ENCODE data around the gene CHP2.

CHP2 gene

DNA sequence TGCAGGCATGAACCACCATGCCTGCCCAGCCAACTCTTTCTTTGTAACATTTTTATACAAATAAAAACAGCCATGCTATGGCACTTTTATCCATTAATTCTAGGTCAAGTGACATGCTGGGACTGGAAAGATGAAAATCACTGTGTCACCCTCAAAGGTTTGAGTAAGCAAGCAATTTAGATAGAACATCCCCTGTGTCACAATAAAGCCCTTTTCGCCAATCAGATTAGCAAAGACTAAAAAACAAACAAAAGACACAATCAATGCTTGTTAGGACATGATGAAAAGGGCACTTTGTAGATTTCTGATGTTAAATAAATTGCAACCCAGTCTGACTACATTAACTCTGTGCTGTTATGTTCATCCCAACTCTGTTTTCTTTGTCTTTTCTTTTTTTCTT, 26.4 kb downstream of the CHP2 start:
- no peaks in the 10 kb centered on the region for H3K9me3 ChIP-seq (ENCODE audit: control insufficient read depth, insufficient read depth, low read length)
- H3K4me1 ChIP-seq (ENCODE audit: control insufficient read depth, insufficient read depth, low read length): peaks cover 4% of the 10 kb centered on the region
- no peak overlapping the region for H3K4me3 ChIP-seq (ENCODE audit: low read depth, low read length)

DNA sequence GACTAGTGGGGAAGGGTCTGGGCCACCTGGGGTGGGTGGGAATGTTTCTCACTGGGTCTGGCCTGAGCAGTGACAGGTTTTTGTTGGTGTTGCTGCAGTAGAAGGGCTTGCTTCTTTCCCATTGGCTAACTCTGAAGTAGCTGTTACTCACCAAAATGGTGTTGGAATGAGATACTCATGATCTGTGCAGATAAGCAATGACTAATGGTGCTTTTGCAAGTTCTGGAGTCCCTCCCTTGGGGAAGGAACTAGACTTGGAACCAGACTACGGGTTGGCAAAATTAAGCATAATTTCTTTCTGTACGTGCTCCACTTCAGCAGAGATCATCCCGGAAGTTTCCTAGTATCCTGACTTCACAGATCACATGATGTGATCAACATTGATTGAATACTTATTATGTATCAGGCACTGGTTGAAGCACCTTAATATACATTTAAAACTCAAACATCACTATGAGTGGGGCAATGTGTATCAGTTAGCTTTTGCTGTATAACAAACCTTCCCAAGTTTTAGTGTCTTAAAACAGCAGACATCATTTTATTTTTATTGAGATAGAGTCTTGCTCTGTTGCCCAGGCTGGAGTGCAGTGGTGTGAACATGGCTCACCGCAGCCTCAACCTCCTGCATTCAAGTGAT, 30.1 kb downstream of the CHP2 start:
- H3K9ac ChIP-seq (ENCODE audit: low read depth, low read length): no peak overlapping the region

More for the DNA sequence above, 26.4 kb downstream of the CHP2 start:
- H3K27ac ChIP-seq (ENCODE audit: low read depth, low read length): no peak overlapping the region
- H3K27me3 ChIP-seq (ENCODE audit: control insufficient read depth, insufficient read depth, low read length): no peaks in the 10 kb centered on the region
- no peaks in the 10 kb centered on the region for H3K36me3 ChIP-seq (ENCODE audit: control insufficient read depth, insufficient read depth, low read length)
- H3K9ac ChIP-seq (ENCODE audit: low read depth, low read length): no peak overlapping the region

DNA sequence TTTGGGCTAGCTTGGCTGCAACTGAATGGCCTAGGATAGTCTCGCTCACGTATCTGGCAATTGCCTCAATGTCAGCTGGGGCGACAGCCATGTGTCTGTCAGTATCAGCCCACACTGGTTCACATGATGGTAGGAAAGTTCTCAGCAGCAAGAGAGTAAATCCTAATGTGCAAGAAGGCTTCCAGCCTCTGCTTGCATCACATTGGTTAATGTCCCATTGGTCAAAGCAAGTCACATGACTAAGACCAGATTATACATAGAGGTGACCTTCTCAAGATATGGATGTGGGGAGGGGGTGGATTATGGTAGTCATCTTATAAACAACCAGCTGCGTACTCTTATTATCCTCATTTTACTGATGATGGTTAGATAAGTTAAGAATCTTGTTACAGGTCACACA, 31.0 kb downstream of the CHP2 start:
- no peaks in the 10 kb centered on the region for H3K36me3 ChIP-seq (ENCODE audit: control insufficient read depth, insufficient read depth, low read length)
- no peaks in the 10 kb centered on the region for H3K27me3 ChIP-seq (ENCODE audit: control insufficient read depth, insufficient read depth, low read length)
- peaks cover 23% of the 10 kb centered on the region for H3K4me1 ChIP-seq (ENCODE audit: control insufficient read depth, insufficient read depth, low read length)
- peak overlapping the region; percentile 87 for H3K27ac ChIP-seq (ENCODE audit: low read depth, low read length)
- no peak overlapping the region for H3K4me3 ChIP-seq (ENCODE audit: low read depth, low read length)
- no peaks in the 10 kb centered on the region for H3K9me3 ChIP-seq (ENCODE audit: control insufficient read depth, insufficient read depth, low read length)
- no peak overlapping the region for H3K9ac ChIP-seq (ENCODE audit: low read depth, low read length)

More for the DNA sequence above, 30.1 kb downstream of the CHP2 start:
- Histone ChIP-seq H3K4me1 (ENCODE audit: control insufficient read depth, insufficient read depth, low read length) (peaks cover 17% of the 10 kb centered on the region), H3K36me3 (ENCODE audit: control insufficient read depth, insufficient read depth, low read length) (no peaks in the 10 kb centered on the region), H3K9me3 (ENCODE audit: control insufficient read depth, insufficient read depth, low read length) (no peaks in the 10 kb centered on the region), H3K4me3 (ENCODE audit: low read depth, low read length) (no peak overlapping the region), H3K27me3 (ENCODE audit: control insufficient read depth, insufficient read depth, low read length) (no peaks in the 10 kb centered on the region), H3K27ac (ENCODE audit: low read depth, low read length) (no peak overlapping the region)

DNA sequence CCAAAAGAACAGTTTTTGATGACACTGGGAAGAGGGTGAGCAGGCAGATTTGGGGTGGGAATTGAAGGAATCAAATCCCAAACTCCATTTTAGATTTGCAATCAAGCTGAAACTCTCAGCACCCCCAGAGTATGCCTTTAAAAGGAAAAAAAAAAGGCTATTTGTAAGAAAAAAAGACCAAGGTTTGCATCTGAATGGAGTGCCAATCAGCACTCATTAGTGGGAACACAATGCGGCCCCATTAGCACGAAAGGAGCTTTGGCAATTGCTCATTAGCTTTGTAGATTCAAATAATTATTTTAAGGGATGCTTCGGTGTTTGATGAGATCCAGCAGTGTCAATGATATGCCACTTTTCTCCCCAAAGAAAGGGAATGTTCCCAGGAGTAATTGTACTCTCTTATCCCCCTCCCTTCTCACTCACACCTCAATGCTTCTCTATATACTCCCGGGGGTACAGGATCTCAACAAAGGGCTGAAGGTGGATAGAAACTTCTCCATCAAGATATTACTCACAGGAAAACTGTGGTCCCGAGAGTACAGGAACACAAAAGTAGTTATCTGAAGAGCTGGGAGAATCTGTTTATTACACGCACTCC, 32.2 kb downstream of the CHP2 start:
- H3K9ac ChIP-seq (ENCODE audit: low read depth, low read length): peak overlapping the region; percentile 52
- no peaks in the 10 kb centered on the region for H3K27me3 ChIP-seq (ENCODE audit: control insufficient read depth, insufficient read depth, low read length)
- H3K4me1 ChIP-seq (ENCODE audit: control insufficient read depth, insufficient read depth, low read length): peaks cover 23% of the 10 kb centered on the region
- peak overlapping the region; percentile 28 for H3K4me3 ChIP-seq (ENCODE audit: low read depth, low read length)
- H3K27ac ChIP-seq (ENCODE audit: low read depth, low read length): peak overlapping the region; percentile 87
- no peaks in the 10 kb centered on the region for H3K9me3 ChIP-seq (ENCODE audit: control insufficient read depth, insufficient read depth, low read length)
- no peaks in the 10 kb centered on the region for H3K36me3 ChIP-seq (ENCODE audit: control insufficient read depth, insufficient read depth, low read length)

DNA sequence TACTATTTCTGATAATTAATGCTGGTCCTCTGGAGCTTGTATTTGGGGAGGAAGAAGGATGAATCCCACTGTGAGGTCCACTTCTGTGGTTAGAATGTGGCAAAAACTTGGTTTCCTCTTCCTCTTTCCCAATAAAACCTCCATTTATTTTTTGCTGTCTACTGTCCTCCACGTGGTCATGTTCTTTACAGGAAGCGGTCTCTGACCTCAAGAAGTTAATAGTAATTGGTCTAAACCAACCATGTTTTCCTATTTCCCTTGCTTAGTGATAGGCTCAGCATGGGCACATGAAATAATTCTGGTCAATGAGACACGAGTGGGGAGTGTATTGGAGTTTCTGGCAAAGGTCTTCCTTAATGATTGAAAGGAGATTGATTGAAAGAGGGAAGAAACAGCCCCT, 33.9 kb downstream of the CHP2 start:
- H3K4me3 ChIP-seq (ENCODE audit: low read depth, low read length): no peak overlapping the region
- no peaks in the 10 kb centered on the region for H3K27me3 ChIP-seq (ENCODE audit: control insufficient read depth, insufficient read depth, low read length)
- H3K9ac ChIP-seq (ENCODE audit: low read depth, low read length): no peak overlapping the region
- no peaks in the 10 kb centered on the region for H3K9me3 ChIP-seq (ENCODE audit: control insufficient read depth, insufficient read depth, low read length)
- H3K36me3 ChIP-seq (ENCODE audit: control insufficient read depth, insufficient read depth, low read length): no peaks in the 10 kb centered on the region
- peaks cover 23% of the 10 kb centered on the region for H3K4me1 ChIP-seq (ENCODE audit: control insufficient read depth, insufficient read depth, low read length)
- H3K27ac ChIP-seq (ENCODE audit: low read depth, low read length): no peak overlapping the region

DNA sequence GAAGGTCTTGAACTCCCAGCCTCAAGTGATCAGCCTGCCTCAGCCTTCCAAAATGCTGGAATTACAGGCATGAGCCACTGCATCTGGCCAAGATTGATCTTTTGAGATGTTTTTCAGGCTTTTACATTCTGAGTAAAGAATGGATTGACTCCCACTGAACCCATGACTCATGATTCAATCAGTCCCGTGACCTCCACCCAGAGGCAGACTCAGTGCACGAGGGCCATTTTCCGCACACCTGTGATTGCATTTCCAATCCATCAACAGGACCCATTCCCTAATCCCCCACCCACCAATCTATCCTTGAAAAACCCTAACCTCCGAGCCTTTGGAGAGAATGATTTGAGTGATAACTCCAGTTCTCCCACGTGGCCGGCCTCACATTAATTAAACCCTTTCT, 40.6 kb downstream of the CHP2 start:
- H3K36me3 ChIP-seq (ENCODE audit: control insufficient read depth, insufficient read depth, low read length): no peaks in the 10 kb centered on the region
- no peaks in the 10 kb centered on the region for H3K9me3 ChIP-seq (ENCODE audit: control insufficient read depth, insufficient read depth, low read length)
- H3K27ac ChIP-seq (ENCODE audit: low read depth, low read length): no peak overlapping the region
- H3K4me1 ChIP-seq (ENCODE audit: control insufficient read depth, insufficient read depth, low read length): peaks cover 4% of the 10 kb centered on the region; the same call in 1 of the 2 replicates
- no peaks in the 10 kb centered on the region for H3K27me3 ChIP-seq (ENCODE audit: control insufficient read depth, insufficient read depth, low read length)
- H3K4me3 ChIP-seq (ENCODE audit: low read depth, low read length): no peak overlapping the region
- H3K9ac ChIP-seq (ENCODE audit: low read depth, low read length): no peak overlapping the region

DNA sequence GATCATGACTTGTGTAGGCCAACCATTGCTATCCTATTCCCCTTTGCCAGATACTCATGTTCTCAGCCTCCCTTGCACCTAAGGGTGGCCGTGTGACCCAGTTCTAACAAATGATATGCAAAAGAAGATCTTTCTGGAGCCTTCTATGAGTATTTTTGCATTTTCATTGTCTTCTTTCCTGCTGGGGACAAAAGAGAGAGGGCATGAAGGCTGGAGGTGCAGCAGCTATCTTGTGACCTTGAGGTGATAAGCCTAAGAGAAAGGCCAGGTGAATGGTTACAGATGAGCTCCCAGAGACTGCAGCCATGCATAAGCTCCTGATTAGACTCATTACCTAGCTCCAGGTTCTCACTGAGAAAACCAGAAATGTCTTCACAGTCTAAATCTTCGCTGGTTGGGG, 42.1 kb downstream of the CHP2 start:
- Histone ChIP-seq H3K36me3 (ENCODE audit: control insufficient read depth, insufficient read depth, low read length) (no peaks in the 10 kb centered on the region), H3K9ac (ENCODE audit: low read depth, low read length) (no peak overlapping the region), H3K9me3 (ENCODE audit: control insufficient read depth, insufficient read depth, low read length) (no peaks in the 10 kb centered on the region), H3K27ac (ENCODE audit: low read depth, low read length) (no peak overlapping the region), H3K27me3 (ENCODE audit: control insufficient read depth, insufficient read depth, low read length) (no peaks in the 10 kb centered on the region), H3K4me1 (ENCODE audit: control insufficient read depth, insufficient read depth, low read length) (no peaks in the 10 kb centered on the region; the same call in 1 of the 2 replicates), H3K4me3 (ENCODE audit: low read depth, low read length) (no peak overlapping the region)

DNA sequence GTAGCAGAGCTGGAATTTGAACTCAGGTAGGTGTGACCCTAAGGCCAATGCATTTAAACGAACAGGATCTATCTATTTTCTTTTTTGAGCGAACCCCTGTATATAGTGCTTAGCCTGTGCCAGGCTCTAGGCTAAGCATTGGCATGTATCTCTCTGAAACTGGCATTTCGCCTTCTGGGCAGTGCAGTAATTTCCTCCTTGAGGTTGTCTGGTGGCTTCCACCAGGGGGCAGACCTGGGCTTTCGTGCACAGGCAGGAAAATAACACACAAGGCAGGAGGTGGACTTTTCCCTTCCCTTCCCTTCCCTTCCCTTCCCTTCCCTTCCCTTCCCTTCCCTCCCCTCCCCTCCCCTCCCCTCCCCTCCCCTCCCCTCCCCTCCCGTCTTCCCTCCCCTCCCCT, 46.6 kb downstream of the CHP2 start:
- Histone ChIP-seq H3K9ac (ENCODE audit: low read depth, low read length) (no peak overlapping the region), H3K4me3 (ENCODE audit: low read depth, low read length) (no peak overlapping the region), H3K27me3 (ENCODE audit: control insufficient read depth, insufficient read depth, low read length) (no peaks in the 10 kb centered on the region), H3K36me3 (ENCODE audit: control insufficient read depth, insufficient read depth, low read length) (no peaks in the 10 kb centered on the region), H3K4me1 (ENCODE audit: control insufficient read depth, insufficient read depth, low read length) (peaks cover 3% of the 10 kb centered on the region; the same call in 1 of the 2 replicates), H3K27ac (ENCODE audit: low read depth, low read length) (no peak overlapping the region), H3K9me3 (ENCODE audit: control insufficient read depth, insufficient read depth, low read length) (no peaks in the 10 kb centered on the region)

DNA sequence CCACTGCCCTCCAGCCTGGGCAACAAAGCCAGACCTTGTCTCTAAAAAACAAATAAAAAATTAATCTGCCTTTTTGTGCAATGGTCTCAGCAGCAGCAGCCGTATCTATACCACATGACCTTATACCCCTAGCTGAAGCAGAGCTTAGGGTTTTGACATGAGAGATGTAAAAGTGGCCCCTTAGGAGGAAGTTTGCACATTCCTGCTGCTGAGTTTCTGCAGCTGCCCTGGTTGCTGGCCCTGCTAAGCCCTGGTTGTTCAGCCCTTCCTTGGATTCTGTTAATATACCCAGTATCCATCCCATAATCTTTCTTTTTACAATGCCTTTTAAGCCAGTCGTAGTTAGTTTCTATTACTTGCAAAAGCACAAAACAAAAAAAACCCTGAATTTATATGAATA, 48.0 kb downstream of the CHP2 start:
- no peak overlapping the region for H3K27ac ChIP-seq (ENCODE audit: low read depth, low read length)
- H3K27me3 ChIP-seq (ENCODE audit: control insufficient read depth, insufficient read depth, low read length): no peaks in the 10 kb centered on the region

DNA sequence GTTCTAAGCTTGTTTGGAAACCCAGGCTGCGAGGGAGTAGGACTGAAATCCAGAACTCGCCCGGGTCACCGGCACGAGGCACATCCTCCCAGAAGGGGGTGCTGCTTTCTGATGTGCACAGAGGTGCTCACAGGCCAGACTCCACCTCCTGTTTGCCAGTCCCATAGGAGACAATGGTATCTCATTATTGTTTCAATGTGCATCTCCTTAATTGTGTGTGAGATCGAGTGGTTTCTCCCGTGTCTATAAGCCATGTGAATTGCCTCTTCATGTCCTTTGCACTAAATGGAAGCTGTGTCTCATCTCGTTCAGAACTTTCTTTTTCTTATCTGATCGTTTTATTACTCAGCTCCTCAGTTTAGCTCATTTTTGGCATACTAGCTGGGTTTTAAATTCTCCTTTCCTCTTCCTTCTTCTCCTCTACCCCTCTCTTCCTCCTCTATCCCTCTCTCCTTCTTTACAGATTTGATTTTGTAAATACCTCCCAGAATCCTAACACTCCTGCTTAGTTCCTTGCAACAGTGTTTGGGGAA, 48.8 kb downstream of the CHP2 start:
- Histone ChIP-seq H3K36me3 (ENCODE audit: control insufficient read depth, insufficient read depth, low read length) (no peaks in the 10 kb centered on the region), H3K27ac (ENCODE audit: low read depth, low read length) (no peak overlapping the region), H3K4me3 (ENCODE audit: low read depth, low read length) (no peak overlapping the region), H3K4me1 (ENCODE audit: control insufficient read depth, insufficient read depth, low read length) (peaks cover 3% of the 10 kb centered on the region; the same call in 1 of the 2 replicates), H3K27me3 (ENCODE audit: control insufficient read depth, insufficient read depth, low read length) (no peaks in the 10 kb centered on the region), H3K9ac (ENCODE audit: low read depth, low read length) (no peak overlapping the region), H3K9me3 (ENCODE audit: control insufficient read depth, insufficient read depth, low read length) (no peaks in the 10 kb centered on the region)

More for the DNA sequence above, 48.0 kb downstream of the CHP2 start:
- peaks cover 3% of the 10 kb centered on the region; the same call in 1 of the 2 replicates for H3K4me1 ChIP-seq (ENCODE audit: control insufficient read depth, insufficient read depth, low read length)
- H3K9me3 ChIP-seq (ENCODE audit: control insufficient read depth, insufficient read depth, low read length): no peaks in the 10 kb centered on the region
- no peak overlapping the region for H3K9ac ChIP-seq (ENCODE audit: low read depth, low read length)
- H3K36me3 ChIP-seq (ENCODE audit: control insufficient read depth, insufficient read depth, low read length): no peaks in the 10 kb centered on the region
- no peak overlapping the region for H3K4me3 ChIP-seq (ENCODE audit: low read depth, low read length)

DNA sequence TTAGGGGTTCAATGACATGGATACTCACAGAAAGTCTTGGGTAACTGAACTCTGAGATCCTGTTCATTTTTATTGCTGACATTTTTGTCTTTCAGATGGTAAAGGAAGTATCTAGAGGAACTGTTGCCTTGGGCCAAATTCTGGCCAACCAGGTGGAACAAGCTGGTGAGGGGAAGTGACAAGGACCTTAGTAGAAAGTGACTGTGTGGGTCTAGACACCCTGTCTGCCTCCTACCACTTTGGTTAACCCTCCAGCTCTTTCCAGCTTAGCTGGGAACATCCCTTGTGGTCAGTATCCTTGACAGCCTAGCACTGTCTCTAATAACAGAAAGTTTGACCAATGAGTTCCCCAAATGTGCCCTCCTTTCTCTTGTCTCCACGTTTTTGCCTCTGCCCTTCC, 52.2 kb downstream of the CHP2 start:
- Histone ChIP-seq H3K4me3 (ENCODE audit: low read depth, low read length) (no peak overlapping the region), H3K27me3 (ENCODE audit: control insufficient read depth, insufficient read depth, low read length) (no peaks in the 10 kb centered on the region), H3K27ac (ENCODE audit: low read depth, low read length) (no peak overlapping the region), H3K36me3 (ENCODE audit: control insufficient read depth, insufficient read depth, low read length) (no peaks in the 10 kb centered on the region), H3K9ac (ENCODE audit: low read depth, low read length) (no peak overlapping the region), H3K4me1 (ENCODE audit: control insufficient read depth, insufficient read depth, low read length) (peaks cover 3% of the 10 kb centered on the region; the same call in 1 of the 2 replicates), H3K9me3 (ENCODE audit: control insufficient read depth, insufficient read depth, low read length) (no peaks in the 10 kb centered on the region)

All from HUES48 (cell line).